H7 (cell line): ENCODE measurements around the gene LYRM4. TPM values are rescaled to one million over a fixed set of nuclear protein-coding genes. Genes with fewer than 3 reads are reported as not detected.

Source experiments
- DNase-seq: peaks from one replicate; pipeline ENCODE4 v3.0.0; 2012
- H3K27me3 ChIP-seq: 2 replicates; pipeline ENCODE4 v1.6.0; 2011; ENCODE audit warnings: mild to moderate bottlenecking, low read length; ENCODE audit not compliant: control insufficient read depth, insufficient read depth
- H3K36me3 ChIP-seq: replicated peaks from 2 replicates; pipeline ENCODE4 v1.5.1; 2011; ENCODE audit warnings: low read length; ENCODE audit not compliant: control insufficient read depth, insufficient read depth
- H3K4me3 ChIP-seq: 2 replicates; pipeline ENCODE4 v1.5.1; 2011; ENCODE audit warnings: low read depth, mild to moderate bottlenecking, control low read depth, low read length, moderate library complexity; ENCODE audit not compliant: insufficient read depth
- total RNA-seq: library from RNA; depleted of rRNA; stranded (reverse); fragments of >200 nt; shearing (Covaris generic); gene quantifications from 2 replicates; pipeline ENCODE4 v1.2.3, GENCODE V29; 2014

LYRM4 gene
- total RNA-seq, 1 experiment from 2014 or later = 45.6 TPM

GRCh38 chr6:5213836-5214235 is 46.9 kb downstream of the LYRM4 start:
- DNase-seq = no peak
- Histone ChIP-seq H3K27me3 (no peaks in the 10 kb centered on the region), H3K36me3 (peaks cover 7% of the 10 kb centered on the region), H3K4me3 (no peak overlapping the region)

GRCh38 chr6:5211492-5211891 is 49.3 kb downstream of the LYRM4 start:
- no peak overlapping the region for H3K4me3 ChIP-seq
- no peak for DNase-seq
- H3K36me3 ChIP-seq = peaks cover 7% of the 10 kb centered on the region
- H3K27me3 ChIP-seq = no peaks in the 10 kb centered on the region

DNA sequence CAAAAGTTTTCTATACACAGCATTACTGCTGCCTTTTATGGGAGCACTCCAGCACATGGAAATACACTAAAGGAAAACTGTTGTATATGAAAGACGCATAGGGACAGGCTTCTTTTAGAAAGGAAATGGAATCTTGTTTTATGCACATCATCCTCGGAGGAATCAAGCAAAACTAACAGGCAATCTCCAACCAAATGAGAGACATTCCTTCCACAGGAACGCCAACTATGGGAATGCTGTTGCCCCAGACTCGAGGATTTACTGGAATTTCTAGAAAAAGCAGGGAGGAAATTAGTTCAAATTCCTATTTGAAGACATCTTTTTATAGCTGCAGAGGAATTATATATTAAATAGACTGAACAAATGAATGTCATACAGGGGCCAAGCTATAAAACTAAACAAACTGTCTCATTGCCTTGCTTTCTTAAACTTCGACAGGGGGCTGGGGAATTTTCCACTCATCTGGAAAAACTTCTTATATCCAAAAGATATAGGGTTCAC is 52.2 kb downstream of the LYRM4 start:
- DNase-seq = no peak
- peaks cover 5% of the 10 kb centered on the region for H3K36me3 ChIP-seq
- no peak overlapping the region for H3K4me3 ChIP-seq
- no peaks in the 10 kb centered on the region for H3K27me3 ChIP-seq

DNA sequence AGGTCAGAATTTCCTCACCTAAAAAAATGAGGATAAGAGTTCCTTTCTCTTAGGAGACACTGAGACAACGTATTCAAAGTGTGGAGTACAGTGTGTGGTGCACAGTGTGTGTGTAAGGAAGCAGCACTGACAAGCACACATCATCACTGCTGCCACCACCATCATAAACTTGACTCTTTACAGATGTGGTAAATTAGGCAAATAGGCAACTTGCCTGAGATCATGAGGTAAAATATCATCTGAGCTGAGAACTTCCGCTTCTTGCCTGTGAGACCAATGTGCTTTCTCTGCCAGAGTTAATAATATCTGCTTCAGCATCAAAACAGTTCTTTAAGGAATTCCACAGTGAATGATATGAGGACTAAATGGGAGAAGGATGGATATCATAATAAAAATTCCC is 52.7 kb downstream of the LYRM4 start:
- Histone ChIP-seq H3K36me3 (peaks cover 1% of the 10 kb centered on the region; the same call in 1 of the 2 replicates), H3K27me3 (no peaks in the 10 kb centered on the region), H3K4me3 (no peak overlapping the region)
- no peak for DNase-seq

DNA sequence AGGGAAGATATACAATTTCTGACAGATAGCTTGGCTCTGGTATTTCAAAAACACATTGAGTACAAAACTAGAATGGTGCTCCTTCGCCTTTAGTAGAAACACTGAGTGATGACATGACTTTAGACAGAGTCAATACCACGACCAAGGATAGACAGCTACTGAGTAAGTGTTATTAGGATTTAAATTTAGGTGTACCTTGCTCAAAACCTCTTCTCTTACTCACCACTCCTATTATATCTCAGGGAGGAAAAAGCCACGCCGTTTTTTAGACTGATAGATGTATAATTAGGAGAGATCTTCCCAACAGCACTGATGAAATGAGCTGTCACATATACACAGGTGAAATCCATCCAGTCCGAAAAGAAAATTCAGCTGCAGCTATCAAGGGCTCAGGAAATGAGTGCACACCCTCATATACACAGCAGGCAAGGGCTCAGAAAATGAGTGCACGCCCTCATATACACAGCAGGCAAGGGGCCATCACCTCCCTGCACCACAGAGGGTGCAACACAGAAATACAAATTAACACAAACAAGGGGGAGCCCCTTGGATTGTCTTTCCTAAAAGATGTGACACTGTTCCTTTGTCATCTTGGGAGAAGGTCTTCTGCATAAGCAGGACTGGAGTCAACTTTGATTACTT is 53.7 kb downstream of the LYRM4 start:
- no peaks in the 10 kb centered on the region for H3K36me3 ChIP-seq
- no peak for DNase-seq
- H3K4me3 ChIP-seq = no peak overlapping the region

GRCh38 chr6:5205877-5206850 is 54.6 kb downstream of the LYRM4 start:
- no peaks in the 10 kb centered on the region for H3K27me3 ChIP-seq
- no peak overlapping the region for H3K4me3 ChIP-seq
- H3K36me3 ChIP-seq = no peaks in the 10 kb centered on the region
- no peak for DNase-seq

More for the DNA sequence above, 53.7 kb downstream of the LYRM4 start:
- H3K27me3 ChIP-seq = no peaks in the 10 kb centered on the region

DNA sequence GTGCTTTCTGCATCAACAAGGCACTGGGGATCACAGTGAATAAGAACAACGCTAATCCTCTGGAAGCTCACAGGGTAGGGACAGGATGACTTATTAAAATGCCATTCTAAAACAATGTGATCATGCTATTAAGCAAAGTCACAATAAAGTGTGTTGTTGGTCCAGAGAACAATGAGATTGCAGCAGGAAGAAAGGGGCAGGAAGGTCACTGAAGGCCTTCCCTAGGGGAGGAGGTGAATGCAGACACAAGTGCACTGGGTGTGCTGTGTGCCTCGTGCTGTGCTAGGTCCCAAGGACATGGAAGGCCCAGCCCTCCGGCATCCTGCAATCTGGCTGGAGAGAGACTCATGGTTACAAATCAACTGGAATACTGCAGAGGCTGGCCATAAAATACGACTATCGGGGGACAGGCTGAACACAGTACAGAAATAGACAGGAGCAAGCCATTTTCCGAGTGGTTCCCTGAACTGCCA is 55.7 kb downstream of the LYRM4 start:
- H3K4me3 ChIP-seq = no peak overlapping the region
- H3K27me3 ChIP-seq = no peaks in the 10 kb centered on the region
- H3K36me3 ChIP-seq = no peaks in the 10 kb centered on the region
- DNase-seq = no peak

DNA sequence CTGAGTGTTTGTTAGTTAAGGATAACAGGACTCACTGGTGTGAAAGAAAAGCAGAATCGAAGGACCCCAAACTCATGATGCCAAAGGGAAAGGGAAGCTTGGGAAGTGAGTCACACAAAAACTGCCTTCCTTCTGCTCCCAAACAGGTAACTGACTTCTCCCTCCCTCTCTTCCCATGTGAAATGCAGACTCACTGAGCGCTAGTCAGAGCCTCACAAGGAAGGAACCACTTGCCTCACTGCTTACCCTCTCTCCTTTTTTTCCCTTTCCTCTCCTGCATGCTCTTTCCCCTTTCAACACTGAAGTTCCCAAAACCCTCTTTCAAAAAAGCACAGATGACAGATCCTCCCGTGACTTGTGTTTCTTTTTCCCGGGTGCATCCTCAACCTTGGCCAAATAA is 56.4 kb downstream of the LYRM4 start:
- H3K36me3 ChIP-seq = no peaks in the 10 kb centered on the region
- no peak for DNase-seq
- H3K4me3 ChIP-seq = no peak overlapping the region
- no peaks in the 10 kb centered on the region for H3K27me3 ChIP-seq

GRCh38 chr6:5203546-5203945 is 57.2 kb downstream of the LYRM4 start:
- no peak overlapping the region for H3K4me3 ChIP-seq
- no peaks in the 10 kb centered on the region for H3K36me3 ChIP-seq
- no peak for DNase-seq

GRCh38 chr6:5202941-5203340 is 57.8 kb downstream of the LYRM4 start:
- Histone ChIP-seq H3K36me3 (no peaks in the 10 kb centered on the region), H3K27me3 (no peaks in the 10 kb centered on the region), H3K4me3 (no peak overlapping the region)
- DNase-seq = no peak

More at GRCh38 chr6:5203546-5203945, 57.2 kb downstream of the LYRM4 start:
- no peaks in the 10 kb centered on the region for H3K27me3 ChIP-seq

GRCh38 chr6:5202206-5202605 is 58.5 kb downstream of the LYRM4 start:
- Histone ChIP-seq H3K4me3 (no peak overlapping the region), H3K27me3 (no peaks in the 10 kb centered on the region), H3K36me3 (no peaks in the 10 kb centered on the region)
- no peak for DNase-seq

GRCh38 chr6:5201271-5201670 is 59.5 kb downstream of the LYRM4 start:
- no peaks in the 10 kb centered on the region for H3K36me3 ChIP-seq

GRCh38 chr6:5199702-5200101 is 61.0 kb downstream of the LYRM4 start:
- DNase-seq = no peak
- H3K4me3 ChIP-seq = no peak overlapping the region
- no peaks in the 10 kb centered on the region for H3K36me3 ChIP-seq
- H3K27me3 ChIP-seq = no peaks in the 10 kb centered on the region

More at GRCh38 chr6:5201271-5201670, 59.5 kb downstream of the LYRM4 start:
- Histone ChIP-seq H3K27me3 (no peaks in the 10 kb centered on the region), H3K4me3 (no peak overlapping the region)
- DNase-seq = no peak

DNA sequence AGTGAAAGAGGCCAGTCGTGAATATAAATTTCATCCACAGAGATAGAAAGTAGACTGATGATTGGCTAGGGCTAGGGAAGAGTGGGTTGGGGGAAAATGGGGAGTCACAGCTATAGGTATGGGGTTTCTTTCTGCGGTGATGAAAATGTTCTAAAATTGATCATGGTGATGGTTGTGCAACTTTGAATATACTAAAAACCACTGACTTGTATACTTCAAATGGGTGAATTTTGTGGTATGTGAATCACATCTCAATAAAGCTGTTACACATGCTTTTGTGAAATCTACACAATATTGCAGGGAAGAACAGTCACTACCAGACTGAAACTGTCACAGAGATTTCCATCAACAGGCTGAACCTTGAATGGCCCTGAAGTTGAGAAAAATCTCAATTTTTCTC is 61.5 kb downstream of the LYRM4 start:
- no peaks in the 10 kb centered on the region for H3K27me3 ChIP-seq

GRCh38 chr6:5197084-5197483 is 63.7 kb downstream of the LYRM4 start:
- no peaks in the 10 kb centered on the region for H3K27me3 ChIP-seq
- no peak for DNase-seq
- H3K4me3 ChIP-seq = no peak overlapping the region
- no peaks in the 10 kb centered on the region for H3K36me3 ChIP-seq

More for the DNA sequence above, 61.5 kb downstream of the LYRM4 start:
- no peak for DNase-seq
- Histone ChIP-seq H3K36me3 (no peaks in the 10 kb centered on the region), H3K4me3 (no peak overlapping the region)
